Neural cell (in vitro differentiated cells): Measurements from ENCODE around the gene F7.

Source experiments
- EP300 ChIP-seq: fragments of 450-650 bp; conservative IDR thresholded peaks from 2 replicates; pipeline ENCODE4 v1.6.1; 2014; ENCODE audit warnings: antibody characterized with exemption, mild to moderate bottlenecking, moderate library complexity; ENCODE audit not compliant: poor library complexity, severe bottlenecking
- POLR2AphosphoS5 ChIP-seq: IDR thresholded peaks from 2 replicates; pipeline ENCODE4 v1.6.1; 2012
- RAD21 ChIP-seq: fragments of 450-650 bp; conservative IDR thresholded peaks from 2 replicates; pipeline ENCODE4 v1.6.1; 2014; ENCODE audit warnings: antibody characterized with exemption, mild to moderate bottlenecking, moderate library complexity
- REST ChIP-seq: IDR thresholded peaks from 2 replicates; pipeline ENCODE4 v1.6.1; 2012; ENCODE audit warnings: borderline replicate concordance
- TF ChIP-seq, protein P1 (sequence below): fragments of 450-650 bp; IDR thresholded peaks from 2 replicates; pipeline ENCODE4 v1.5.1; 2014; ENCODE audit warnings: antibody characterized with exemption, mild to moderate bottlenecking, moderate library complexity; ENCODE audit not compliant: poor library complexity, severe bottlenecking

DNA sequence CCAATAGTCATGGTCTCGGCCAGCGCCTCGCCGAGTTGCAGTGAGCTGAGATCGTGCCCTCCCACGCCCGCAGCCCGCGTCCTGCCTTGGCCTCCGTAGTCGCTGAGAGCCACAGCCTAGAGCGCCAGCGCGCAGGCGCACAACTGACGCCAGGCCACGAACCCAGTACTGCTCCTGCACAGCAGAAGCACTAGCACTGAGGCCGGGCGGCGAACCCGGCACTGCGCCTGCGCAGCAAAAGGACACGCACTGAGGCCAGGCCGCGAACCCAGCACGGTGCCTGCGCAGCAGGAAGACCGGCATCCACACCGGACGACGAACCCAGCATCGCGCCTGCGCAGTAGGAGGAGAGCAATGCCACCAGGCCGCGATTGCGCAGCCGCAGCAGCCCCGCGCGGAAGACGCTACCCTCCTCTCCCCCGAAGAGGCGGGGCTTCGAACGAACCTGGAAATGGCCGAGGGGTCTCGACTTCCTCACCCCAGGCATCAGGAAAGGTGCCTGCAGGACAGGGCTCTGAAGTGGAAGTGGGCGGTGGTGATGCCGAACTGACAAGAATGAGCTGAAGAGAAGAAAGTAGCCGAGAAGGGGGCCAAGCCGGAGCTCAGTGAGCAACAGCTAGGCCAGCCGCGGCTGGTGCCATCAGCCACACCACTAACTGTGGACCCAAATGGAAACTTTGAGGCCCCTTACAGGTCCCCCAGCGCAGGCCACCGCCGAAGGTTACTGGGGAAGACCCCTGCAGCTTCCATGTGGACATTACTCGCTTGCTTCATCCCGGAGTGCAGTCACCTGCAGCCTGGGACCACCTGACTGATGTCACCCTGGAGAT lies 24.5 kb downstream of the F7 start:
- TF ChIP-seq, protein P1, sequence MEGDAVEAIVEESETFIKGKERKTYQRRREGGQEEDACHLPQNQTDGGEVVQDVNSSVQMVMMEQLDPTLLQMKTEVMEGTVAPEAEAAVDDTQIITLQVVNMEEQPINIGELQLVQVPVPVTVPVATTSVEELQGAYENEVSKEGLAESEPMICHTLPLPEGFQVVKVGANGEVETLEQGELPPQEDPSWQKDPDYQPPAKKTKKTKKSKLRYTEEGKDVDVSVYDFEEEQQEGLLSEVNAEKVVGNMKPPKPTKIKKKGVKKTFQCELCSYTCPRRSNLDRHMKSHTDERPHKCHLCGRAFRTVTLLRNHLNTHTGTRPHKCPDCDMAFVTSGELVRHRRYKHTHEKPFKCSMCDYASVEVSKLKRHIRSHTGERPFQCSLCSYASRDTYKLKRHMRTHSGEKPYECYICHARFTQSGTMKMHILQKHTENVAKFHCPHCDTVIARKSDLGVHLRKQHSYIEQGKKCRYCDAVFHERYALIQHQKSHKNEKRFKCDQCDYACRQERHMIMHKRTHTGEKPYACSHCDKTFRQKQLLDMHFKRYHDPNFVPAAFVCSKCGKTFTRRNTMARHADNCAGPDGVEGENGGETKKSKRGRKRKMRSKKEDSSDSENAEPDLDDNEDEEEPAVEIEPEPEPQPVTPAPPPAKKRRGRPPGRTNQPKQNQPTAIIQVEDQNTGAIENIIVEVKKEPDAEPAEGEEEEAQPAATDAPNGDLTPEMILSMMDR: no peak
- TF ChIP-seq EP300 (no peak), POLR2AphosphoS5 (no peak), REST (no peak), RAD21 (no peak)
